Effector memory CD4-positive, alpha-beta T cell (primary cell): ENCODE results near the gene FAM72A.
"Not testable (repeated sequence)": the region's sequence is repeated elsewhere in the genome, so short reads cannot be mapped to it uniquely, and the experiment has no call there.

Source experiments
- DNase-seq, 3 donors: peaks; one replicate each; pipeline ENCODE4 v3.0.0-alpha.2; 2020
- H3K27ac ChIP-seq: 2 replicates; pipeline ENCODE4 v1.7.0; 2013; ENCODE audit warnings: mild to moderate bottlenecking, low read length, moderate library complexity; ENCODE audit not compliant: insufficient read depth, poor library complexity, severe bottlenecking
- H3K27me3 ChIP-seq: replicated peaks from 2 replicates; pipeline ENCODE4 v1.7.0; 2013; ENCODE audit warnings: mild to moderate bottlenecking, low read length; ENCODE audit not compliant: insufficient read depth, control insufficient read depth, poor library complexity, severe bottlenecking
- H3K36me3 ChIP-seq: 2 replicates; pipeline ENCODE4 v1.7.0; 2013; ENCODE audit warnings: mild to moderate bottlenecking, low read length, moderate library complexity; ENCODE audit not compliant: control insufficient read depth, insufficient read depth
- H3K4me1 ChIP-seq: 2 replicates; pipeline ENCODE4 v1.7.0; 2013; ENCODE audit warnings: low read length, mild to moderate bottlenecking; ENCODE audit not compliant: control insufficient read depth, insufficient read depth, poor library complexity, severe bottlenecking
- H3K4me3 ChIP-seq: 2 replicates; pipeline ENCODE4 v1.7.0; 2013; ENCODE audit warnings: low read length, low read depth, mild to moderate bottlenecking; ENCODE audit not compliant: insufficient read depth, poor library complexity, severe bottlenecking
- H3K9me3 ChIP-seq: 2 replicates; pipeline ENCODE4 v1.7.0; 2013; ENCODE audit warnings: mild to moderate bottlenecking, low read length, moderate library complexity; ENCODE audit not compliant: control insufficient read depth

The FAM72A gene

DNA sequence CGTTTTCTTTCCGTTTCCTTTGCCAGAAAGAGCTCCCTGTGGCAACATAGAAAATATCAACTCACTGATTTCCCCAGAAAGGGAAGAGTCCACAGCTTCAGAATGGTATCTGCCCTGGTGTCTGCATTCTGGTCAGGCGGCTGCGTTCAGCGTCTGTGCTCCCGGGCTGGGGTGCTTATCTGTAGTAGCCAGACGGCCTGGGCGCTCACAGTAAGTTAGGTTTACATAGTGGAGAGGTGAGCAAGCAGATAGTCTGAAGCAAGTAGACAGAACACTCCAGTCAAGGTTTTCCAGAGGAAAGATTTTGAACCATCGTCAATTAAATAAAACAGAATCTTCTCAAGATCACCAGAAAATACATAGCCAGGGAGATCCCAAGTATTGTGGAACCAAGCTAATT lies 29.4 kb upstream of the FAM72A start:
- not testable (repeated sequence) for H3K4me1 ChIP-seq, H3K4me3 ChIP-seq, H3K27me3 ChIP-seq, H3K9me3 ChIP-seq, H3K36me3 ChIP-seq, H3K27ac ChIP-seq, DNase-seq

- not testable (repeated sequence) for H3K36me3 ChIP-seq, H3K9me3 ChIP-seq, DNase-seq, H3K27me3 ChIP-seq, H3K27ac ChIP-seq, H3K4me3 ChIP-seq, H3K4me1 ChIP-seq
Observed at GRCh38 chr1:206229286-206229685, 26.6 kb upstream of the FAM72A start.

GRCh38 chr1:206226886-206227285 lies 24.2 kb upstream of the FAM72A start:
- H3K27ac ChIP-seq, H3K4me3 ChIP-seq, DNase-seq, H3K4me1 ChIP-seq, H3K27me3 ChIP-seq, H3K36me3 ChIP-seq, H3K9me3 ChIP-seq: not testable (repeated sequence)

- not testable (repeated sequence) for H3K27me3 ChIP-seq, H3K9me3 ChIP-seq, H3K4me3 ChIP-seq, H3K4me1 ChIP-seq, DNase-seq, H3K27ac ChIP-seq, H3K36me3 ChIP-seq
Observed at GRCh38 chr1:206225386-206225785, 22.7 kb upstream of the FAM72A start.

- H3K9me3 ChIP-seq, H3K4me3 ChIP-seq, H3K36me3 ChIP-seq, H3K27ac ChIP-seq, H3K4me1 ChIP-seq, H3K27me3 ChIP-seq, DNase-seq: not testable (repeated sequence)
Observed at GRCh38 chr1:206224190-206224776, 21.6 kb upstream of the FAM72A start.

DNA sequence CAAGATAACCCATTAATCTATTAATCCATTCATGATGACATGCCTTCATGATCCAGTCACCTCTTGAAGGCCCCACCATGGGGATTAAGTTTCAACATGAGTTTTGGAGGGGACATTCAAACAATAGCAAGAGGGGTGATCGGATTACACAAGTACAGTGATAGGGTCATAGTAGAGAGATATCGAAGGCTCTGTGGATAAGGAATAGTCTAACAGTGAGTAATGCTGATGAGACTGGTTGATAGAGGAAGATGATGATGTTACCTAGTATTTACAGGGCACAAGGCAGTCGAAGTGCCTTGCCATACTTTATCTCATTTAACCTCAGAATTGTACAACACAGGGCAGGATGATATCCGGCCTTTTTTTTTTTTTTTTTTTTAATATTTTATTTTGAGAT lies 18.9 kb upstream of the FAM72A start:
- not testable (repeated sequence) for H3K27me3 ChIP-seq, DNase-seq, H3K27ac ChIP-seq, H3K9me3 ChIP-seq, H3K4me3 ChIP-seq, H3K36me3 ChIP-seq, H3K4me1 ChIP-seq

DNA sequence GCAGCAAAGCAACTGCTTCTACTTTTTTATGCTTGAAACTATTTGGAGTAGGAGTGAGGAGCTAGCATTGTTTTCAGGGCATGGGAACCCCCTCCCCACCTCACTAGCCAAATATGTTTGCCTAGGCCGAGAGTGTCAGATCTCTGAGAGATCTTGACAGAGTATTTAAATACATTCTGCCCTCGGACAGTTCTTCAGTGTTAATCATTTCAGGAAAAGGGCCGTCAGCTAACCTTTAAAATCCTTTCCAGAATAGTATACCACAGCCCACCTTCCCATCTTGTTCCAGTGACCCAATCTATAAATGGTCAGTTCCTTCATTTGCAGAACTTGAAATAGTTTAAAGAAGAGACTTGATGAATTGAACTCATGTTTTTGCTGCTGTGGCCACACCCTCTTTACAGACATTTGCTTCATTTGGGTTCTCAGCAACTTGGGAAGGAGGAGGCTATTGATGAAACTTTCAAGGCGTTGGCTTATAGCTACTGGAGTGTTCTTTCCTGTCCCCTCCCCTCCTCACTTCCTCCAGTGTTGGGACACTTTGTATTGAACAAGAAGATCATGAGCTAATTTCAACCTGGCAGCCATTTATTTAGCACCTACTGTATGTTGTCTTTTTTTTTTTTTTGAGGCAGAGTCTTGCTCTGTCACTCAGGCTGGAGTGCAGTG lies 17.8 kb upstream of the FAM72A start:
- H3K4me3 ChIP-seq, H3K9me3 ChIP-seq: not testable (repeated sequence)

GRCh38 chr1:206219514-206220331 lies 17.1 kb upstream of the FAM72A start:
- H3K27ac ChIP-seq, DNase-seq, H3K36me3 ChIP-seq, H3K27me3 ChIP-seq, H3K4me1 ChIP-seq, H3K9me3 ChIP-seq, H3K4me3 ChIP-seq: not testable (repeated sequence)

More for the DNA sequence above, 17.8 kb upstream of the FAM72A start:
- not testable (repeated sequence) for H3K36me3 ChIP-seq, H3K27me3 ChIP-seq, DNase-seq, H3K4me1 ChIP-seq, H3K27ac ChIP-seq

DNA sequence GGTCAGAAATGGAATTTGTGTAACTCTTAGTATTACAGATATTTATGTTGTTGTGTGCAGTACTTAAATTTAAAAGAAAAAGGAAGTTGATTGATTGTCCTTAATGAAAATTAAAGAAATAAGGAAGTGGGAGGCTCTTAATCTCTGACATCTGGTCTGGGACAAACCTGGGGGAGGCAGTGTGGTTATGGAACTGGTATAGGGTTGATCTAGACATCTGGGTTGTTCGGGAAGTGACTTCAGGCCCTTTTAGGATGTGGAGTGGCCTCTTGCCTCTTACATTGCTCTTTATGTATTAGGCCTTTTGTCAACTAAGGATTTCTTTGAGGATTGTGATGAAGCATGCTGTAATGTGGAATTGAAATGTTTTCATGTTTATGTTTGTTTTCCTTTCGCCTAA lies 16.1 kb upstream of the FAM72A start:
- H3K36me3 ChIP-seq, DNase-seq, H3K27ac ChIP-seq, H3K4me1 ChIP-seq, H3K4me3 ChIP-seq, H3K27me3 ChIP-seq, H3K9me3 ChIP-seq: not testable (repeated sequence)

DNA sequence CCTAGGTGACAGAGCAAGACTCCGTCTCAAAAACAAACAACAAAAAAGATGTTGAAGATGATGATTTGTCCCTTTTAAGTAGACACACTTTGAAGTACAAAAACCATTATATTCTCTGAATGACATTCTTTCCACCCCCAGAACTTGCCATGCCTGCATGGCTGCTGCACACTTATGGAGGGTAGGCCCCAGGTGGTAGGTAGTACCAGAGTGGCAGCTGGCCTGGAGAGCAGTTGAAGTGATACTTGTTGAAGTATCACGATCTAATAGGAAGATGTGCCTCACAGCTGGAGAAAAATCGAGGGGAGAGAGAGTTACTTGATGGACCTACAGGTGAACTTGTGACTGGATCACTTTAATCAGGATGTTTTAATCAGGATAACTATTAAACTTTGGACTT lies 15.6 kb upstream of the FAM72A start:
- not testable (repeated sequence) for H3K27me3 ChIP-seq, H3K4me1 ChIP-seq

More for the DNA sequence above, 15.6 kb upstream of the FAM72A start:
- DNase-seq, H3K9me3 ChIP-seq, H3K36me3 ChIP-seq, H3K4me3 ChIP-seq, H3K27ac ChIP-seq: not testable (repeated sequence)
